Stimulated activated naive B cell treated with anti-CD40 and anti-IgM and Interleukin-4, amounts not matched to agents 10 μg/mL and 1 μg/mL and 100 μg/mL, for 72 hours (primary cell): ENCODE measurements around the gene DNAJC4.

Source experiments
- ATAC-seq, 2 donors: fragments of 150-1000 bp; cut with Tn5 transposase; replicated peaks; 2 replicates each; pipeline ENCODE4 v1.10.0; 2021; ENCODE audit warnings: moderate library complexity in 1 of 2
- DNase-seq: peaks from one replicate; pipeline ENCODE4 v3.0.0; 2021
- H3K27ac Mint-ChIP-seq: one replicate; pipeline ENCODE4 v1.8.0; 2022; ENCODE audit warnings: mild to moderate bottlenecking, mixed read lengths
- H3K27me3 Mint-ChIP-seq, 2 donors: one replicate each; pipeline ENCODE4 v1.8.0; 2022; ENCODE audit warnings: mixed read lengths in 2 of 2
- H3K36me3 Mint-ChIP-seq, 2 donors: one replicate each; pipeline ENCODE4 v1.8.0; 2022; ENCODE audit warnings: mixed read lengths in 2 of 2, mild to moderate bottlenecking in 1 of 2
- H3K4me1 Mint-ChIP-seq, 2 donors: one replicate each; pipeline ENCODE4 v1.8.0; 2022; ENCODE audit warnings: mixed read lengths in 2 of 2, mild to moderate bottlenecking in 1 of 2
- H3K4me3 Mint-ChIP-seq, 2 donors: one replicate each; pipeline ENCODE4 v1.8.0; 2022; ENCODE audit warnings: mild to moderate bottlenecking in 2 of 2, mixed read lengths in 2 of 2, moderate library complexity in 1 of 2
- H3K9me3 Mint-ChIP-seq, 2 donors: one replicate each; pipeline ENCODE4 v1.8.0; 2022; ENCODE audit warnings: mixed read lengths in 2 of 2, mild to moderate bottlenecking in 1 of 2

DNAJC4 gene

DNA sequence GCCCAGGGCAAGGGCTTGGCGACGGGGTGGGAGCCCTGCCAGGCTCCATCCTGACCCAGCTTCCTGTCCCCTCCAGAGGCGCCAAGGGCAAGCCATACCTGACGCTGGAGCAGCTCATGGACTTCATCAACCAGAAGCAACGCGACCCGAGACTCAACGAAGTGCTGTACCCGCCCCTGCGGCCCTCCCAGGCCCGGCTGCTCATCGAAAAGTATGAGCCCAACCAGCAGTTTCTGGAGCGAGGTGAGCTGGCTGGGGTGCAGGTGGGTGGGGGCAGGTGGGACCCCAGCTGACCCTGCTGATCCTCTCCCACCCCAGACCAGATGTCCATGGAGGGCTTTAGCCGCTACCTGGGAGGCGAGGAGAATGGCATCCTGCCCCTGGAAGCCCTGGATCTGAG lies 26.0 kb downstream of the DNAJC4 start:
- Mint-ChIP-seq H3K36me3 (peaks cover 29 to 41% of the 10 kb centered on the region in 2 donors), H3K4me3 (no peak overlapping the region), H3K9me3 (no peaks in the 10 kb centered on the region), H3K27ac (no peak overlapping the region), H3K4me1 (peaks cover 26 to 37% of the 10 kb centered on the region in 2 donors), H3K27me3 (no peaks in the 10 kb centered on the region)
- ATAC-seq (no peak), DNase-seq (no peak)

- Mint-ChIP-seq H3K27ac (no peak overlapping the region), H3K4me3 (no peak overlapping the region), H3K9me3 (no peaks in the 10 kb centered on the region), H3K27me3 (no peaks in the 10 kb centered on the region), H3K4me1 (peaks cover 18 to 24% of the 10 kb centered on the region in 2 donors), H3K36me3 (peaks cover 33 to 59% of the 10 kb centered on the region in 2 donors)
- ATAC-seq (no peak), DNase-seq (no peak)
Measured at GRCh38 chr11:64258356-64258755, 28.0 kb downstream of the DNAJC4 start.

GRCh38 chr11:64258946-64259532 lies 28.7 kb downstream of the DNAJC4 start:
- Mint-ChIP-seq H3K36me3 (peaks cover 35 to 61% of the 10 kb centered on the region in 2 donors), H3K4me3 (peak overlapping the region in 1 of 2 donors; percentile 40), H3K27me3 (no peaks in the 10 kb centered on the region), H3K9me3 (no peaks in the 10 kb centered on the region), H3K4me1 (peaks cover 13 to 17% of the 10 kb centered on the region in 2 donors), H3K27ac (no peak overlapping the region)
- DNase-seq (no peak), ATAC-seq (no peak)

GRCh38 chr11:64259533-64260067 lies 29.3 kb downstream of the DNAJC4 start:
- Mint-ChIP-seq H3K4me1 (peaks cover 12 to 15% of the 10 kb centered on the region in 2 donors), H3K4me3 (peak overlapping the region; percentile 22 to 40), H3K27me3 (no peaks in the 10 kb centered on the region), H3K27ac (peak overlapping the region; percentile 31), H3K9me3 (no peaks in the 10 kb centered on the region), H3K36me3 (peaks cover 37 to 63% of the 10 kb centered on the region in 2 donors)
- DNase-seq (no peak), ATAC-seq (peak; percentile 69 to 76)

DNA sequence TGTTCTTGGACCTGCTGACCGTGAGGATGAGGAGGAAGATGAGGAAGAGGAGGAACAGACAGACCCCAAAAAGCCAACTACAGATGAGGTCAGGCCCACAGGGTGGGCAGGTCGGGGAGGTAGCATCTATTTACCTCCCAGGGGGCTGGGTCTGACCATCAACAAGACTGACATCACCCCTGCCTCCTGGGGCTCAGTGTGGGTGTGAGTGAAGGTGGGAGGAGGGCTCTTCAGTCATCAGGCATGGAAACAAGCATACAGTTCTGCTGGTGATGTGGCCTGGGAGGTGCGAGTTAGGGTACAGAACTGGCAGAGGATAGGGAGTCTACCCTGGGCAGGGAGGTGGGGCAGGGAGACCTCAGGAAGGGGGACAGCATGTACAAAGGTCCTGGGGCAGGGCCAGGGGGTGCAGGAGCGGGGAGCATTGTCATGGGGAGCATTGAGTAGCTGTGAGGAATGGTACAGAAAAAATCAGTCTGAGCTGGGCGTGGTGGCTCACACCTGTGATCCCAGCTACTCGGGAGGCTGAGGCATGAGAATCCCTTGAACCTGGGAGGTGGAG lies 29.9 kb downstream of the DNAJC4 start:
- peak; percentile 68 to 74 for ATAC-seq

DNA sequence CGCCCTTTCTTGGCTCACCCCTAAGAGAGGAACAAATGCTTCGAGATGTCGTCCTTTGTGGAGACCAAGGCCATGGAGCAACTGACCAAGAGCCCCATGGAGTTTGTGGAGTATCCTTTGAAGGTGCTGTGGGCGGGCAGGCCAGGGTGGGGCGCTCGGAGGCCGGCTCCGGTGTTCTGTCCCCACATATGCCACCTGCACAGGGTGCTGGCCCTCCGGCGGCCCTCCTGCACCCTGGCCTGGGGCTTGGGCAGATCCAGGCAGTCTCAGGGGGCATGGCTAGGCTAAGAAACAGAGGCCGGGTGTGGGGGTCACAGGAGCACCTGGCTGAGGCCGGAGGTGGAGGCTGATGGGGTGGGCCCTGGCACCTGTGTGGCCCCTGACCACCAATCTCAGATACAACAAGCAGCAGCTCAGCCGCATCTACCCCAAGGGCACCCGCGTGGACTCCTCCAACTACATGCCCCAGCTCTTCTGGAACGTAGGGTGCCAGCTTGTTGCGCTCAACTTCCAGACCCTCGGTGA lies 31.3 kb downstream of the DNAJC4 start:
- Mint-ChIP-seq H3K4me3 (no peak overlapping the region), H3K27me3 (no peaks in the 10 kb centered on the region), H3K4me1 (peaks cover 14 to 20% of the 10 kb centered on the region in 2 donors), H3K27ac (peak overlapping the region; percentile 54), H3K9me3 (no peaks in the 10 kb centered on the region), H3K36me3 (peaks cover 43 to 68% of the 10 kb centered on the region in 2 donors)
- no peak for ATAC-seq
- no peak for DNase-seq

More for the DNA sequence above, 29.9 kb downstream of the DNAJC4 start:
- H3K9me3 Mint-ChIP-seq, result no peaks in the 10 kb centered on the region
- peak overlapping the region in 1 of 2 donors; percentile 22 for H3K4me3 Mint-ChIP-seq
- DNase-seq, result no peak
- H3K27ac Mint-ChIP-seq, result peak overlapping the region; percentile 31
- H3K36me3 Mint-ChIP-seq, result peaks cover 38 to 63% of the 10 kb centered on the region in 2 donors
- no peaks in the 10 kb centered on the region for H3K27me3 Mint-ChIP-seq
- peaks cover 12 to 16% of the 10 kb centered on the region in 2 donors for H3K4me1 Mint-ChIP-seq

- H3K36me3 Mint-ChIP-seq, result peaks cover 46 to 69% of the 10 kb centered on the region in 2 donors
- no peak overlapping the region for H3K27ac Mint-ChIP-seq
- peaks cover 14 to 20% of the 10 kb centered on the region in 2 donors for H3K4me1 Mint-ChIP-seq
- ATAC-seq, result no peak
- no peaks in the 10 kb centered on the region for H3K9me3 Mint-ChIP-seq
- no peak overlapping the region for H3K4me3 Mint-ChIP-seq
- DNase-seq, result no peak
- H3K27me3 Mint-ChIP-seq, result no peaks in the 10 kb centered on the region
Measured at GRCh38 chr11:64262271-64263002, 32.1 kb downstream of the DNAJC4 start.

DNA sequence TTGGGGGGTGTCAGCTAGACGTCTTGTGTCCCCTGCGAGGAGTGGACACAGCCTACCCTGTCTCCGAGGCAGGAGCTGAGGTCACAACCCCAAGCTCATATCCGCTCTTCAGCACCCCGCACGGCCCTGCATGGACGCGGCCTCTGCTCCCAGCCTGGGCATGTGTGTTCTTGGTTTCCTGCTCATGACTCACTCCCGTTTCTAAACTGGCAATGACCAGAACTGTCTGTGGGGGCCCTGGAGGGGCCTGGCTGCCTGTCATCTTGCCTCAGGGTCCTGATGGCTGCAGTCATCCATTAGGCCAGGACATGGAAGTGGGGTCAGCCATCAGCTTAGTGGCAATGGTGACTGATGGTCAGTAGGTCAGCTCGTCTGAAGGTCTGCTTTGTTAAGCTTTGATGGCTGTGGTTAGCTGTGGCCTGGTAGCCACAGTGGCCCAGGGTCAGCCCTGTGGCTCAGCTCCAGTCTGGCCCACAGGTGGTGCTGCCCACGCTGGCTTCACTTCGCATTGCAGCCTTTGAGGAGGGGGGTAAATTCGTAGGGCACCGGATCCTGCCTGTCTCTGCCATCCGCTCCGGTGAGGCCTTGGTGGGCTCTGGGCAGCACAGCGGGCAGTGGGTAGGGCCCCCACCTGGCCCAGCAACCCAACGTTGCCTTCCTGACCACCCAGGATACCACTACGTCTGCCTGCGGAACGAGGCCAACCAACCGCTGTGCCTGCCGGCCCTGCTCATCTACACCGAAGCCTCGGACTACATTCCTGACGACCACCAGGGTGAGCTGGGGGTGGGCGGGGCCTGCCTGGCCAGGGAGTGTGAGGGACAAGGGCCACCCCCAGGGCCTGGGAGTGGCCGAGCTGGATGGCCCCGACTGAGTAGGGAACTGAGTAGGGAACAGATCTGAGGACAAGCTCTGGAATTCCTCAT lies 32.9 kb downstream of the DNAJC4 start:
- ATAC-seq, result no peak
- Mint-ChIP-seq H3K27ac (no peak overlapping the region), H3K27me3 (no peaks in the 10 kb centered on the region), H3K36me3 (peaks cover 41 to 69% of the 10 kb centered on the region in 2 donors), H3K4me1 (peaks cover 18 to 27% of the 10 kb centered on the region in 2 donors), H3K4me3 (no peak overlapping the region), H3K9me3 (no peaks in the 10 kb centered on the region)
- no peak for DNase-seq

DNA sequence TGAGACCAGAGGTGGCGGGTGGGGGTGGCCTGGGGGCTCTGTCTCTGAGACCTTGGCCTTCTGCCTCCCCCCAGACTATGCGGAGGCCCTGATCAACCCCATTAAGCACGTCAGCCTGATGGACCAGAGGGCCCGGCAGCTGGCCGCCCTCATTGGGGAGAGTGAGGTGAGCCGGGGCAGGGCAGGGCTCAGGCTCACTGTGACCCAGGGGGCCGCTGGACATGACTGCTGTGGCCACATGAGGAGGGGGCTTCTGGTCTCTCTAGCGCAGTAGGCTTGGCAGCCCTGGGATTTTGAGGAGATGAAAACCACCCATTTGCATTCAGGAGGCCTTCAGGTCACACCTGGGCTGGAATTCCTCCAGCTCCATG lies 33.6 kb downstream of the DNAJC4 start:
- Mint-ChIP-seq H3K4me3 (no peak overlapping the region), H3K27ac (no peak overlapping the region), H3K4me1 (peaks cover 25 to 34% of the 10 kb centered on the region in 2 donors), H3K36me3 (peaks cover 38 to 68% of the 10 kb centered on the region in 2 donors), H3K9me3 (no peaks in the 10 kb centered on the region), H3K27me3 (no peaks in the 10 kb centered on the region)
- DNase-seq (no peak), ATAC-seq (no peak)

DNA sequence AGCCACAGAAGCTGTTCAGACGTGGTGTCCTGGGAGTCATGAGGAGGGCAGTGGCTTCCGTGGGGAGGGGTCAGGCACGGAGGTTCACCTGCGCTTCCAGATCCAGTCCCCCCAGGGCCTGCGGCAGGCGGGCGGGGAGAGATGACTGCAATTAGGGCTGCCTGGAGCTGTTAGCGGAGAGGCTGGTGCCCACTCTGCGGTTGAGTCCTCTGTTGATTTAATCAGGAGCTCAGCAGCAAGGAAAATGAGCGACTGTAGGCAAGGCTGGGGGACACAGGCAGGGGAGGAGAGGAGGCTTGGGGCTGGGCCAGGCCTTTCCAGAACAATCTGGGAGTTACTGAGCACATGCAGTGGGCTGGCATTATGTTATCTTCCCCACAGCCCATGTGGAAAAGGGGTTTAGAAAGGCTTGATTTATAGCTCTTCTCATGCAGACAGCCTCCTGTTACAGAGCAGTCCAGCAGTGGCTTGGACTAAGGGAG lies 34.1 kb downstream of the DNAJC4 start:
- Mint-ChIP-seq H3K27ac (no peak overlapping the region), H3K9me3 (no peaks in the 10 kb centered on the region), H3K36me3 (peaks cover 37 to 67% of the 10 kb centered on the region in 2 donors), H3K4me1 (peaks cover 24 to 34% of the 10 kb centered on the region in 2 donors), H3K27me3 (no peaks in the 10 kb centered on the region), H3K4me3 (no peak overlapping the region)
- DNase-seq, result no peak
- ATAC-seq, result no peak

GRCh38 chr11:64265176-64266160 lies 35.1 kb downstream of the DNAJC4 start:
- H3K27ac Mint-ChIP-seq, result no peak overlapping the region
- H3K4me1 Mint-ChIP-seq, result peaks cover 18 to 28% of the 10 kb centered on the region in 2 donors
- no peaks in the 10 kb centered on the region for H3K9me3 Mint-ChIP-seq
- no peak for ATAC-seq
- no peak for DNase-seq
- peaks cover 33 to 61% of the 10 kb centered on the region in 2 donors for H3K36me3 Mint-ChIP-seq
- no peak overlapping the region for H3K4me3 Mint-ChIP-seq
- no peaks in the 10 kb centered on the region for H3K27me3 Mint-ChIP-seq

DNA sequence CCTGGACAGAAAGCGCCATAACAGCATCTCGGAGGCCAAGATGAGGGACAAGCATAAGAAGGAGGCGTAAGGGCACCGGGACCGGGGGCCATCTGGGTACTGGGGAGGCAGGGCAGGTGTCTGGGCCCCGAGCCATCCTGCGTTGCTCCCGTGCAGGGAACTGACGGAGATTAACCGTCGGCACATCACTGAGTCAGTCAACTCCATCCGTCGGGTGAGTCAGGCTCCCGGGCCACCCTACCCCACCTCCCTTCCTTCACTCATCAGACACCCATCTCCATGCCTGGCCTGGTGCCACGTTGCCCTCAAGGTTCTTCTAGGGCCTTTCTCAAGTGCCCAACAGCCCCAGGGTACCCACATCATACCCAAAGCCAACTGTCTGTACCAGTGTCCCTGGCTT lies 36.0 kb downstream of the DNAJC4 start:
- Mint-ChIP-seq H3K4me3 (no peak overlapping the region), H3K36me3 (peaks cover 33 to 57% of the 10 kb centered on the region in 2 donors), H3K27ac (no peak overlapping the region), H3K4me1 (peaks cover 18 to 29% of the 10 kb centered on the region in 2 donors), H3K9me3 (no peaks in the 10 kb centered on the region), H3K27me3 (no peaks in the 10 kb centered on the region)
- no peak for DNase-seq
- no peak for ATAC-seq
